H1 (cell line): ENCODE data around the gene CAST. TPM values are rescaled to one million over a fixed set of nuclear protein-coding genes. Genes with fewer than 3 reads are reported as not detected.

Experiments used
- CBX8 ChIP-seq: fragments of 300-800, 300-1000 bp; sonication (generic); IDR thresholded peaks from 2 replicates; pipeline ENCODE4 v1.7.1; 2016; ENCODE audit warnings: low read depth, low read length, borderline replicate concordance
- SRF ChIP-seq: IDR thresholded peaks from 2 replicates; pipeline ENCODE4 v1.6.1; 2011; ENCODE audit warnings: mild to moderate bottlenecking, low read depth, low read length, moderate library complexity
- TAF1 ChIP-seq: IDR thresholded peaks from 2 replicates; pipeline ENCODE4 v1.6.1; 2011; ENCODE audit warnings: mild to moderate bottlenecking, low read depth, low read length
- polyA plus RNA-seq, 7 experiments: library from polyadenylated mRNA; depleted of rRNA in 3 of 7; stranded (reverse) in 5 of 7; unstranded in 2 of 7; fragments of >200 nt in 5 of 7; fragments of 200-250 nt in 2 of 7; gene quantifications; 1 replicate in 5 of 7; 2 replicates in 1 of 7; 4 replicates in 1 of 7; pipeline versions ENCODE4 v1.2.1 to v1.2.3, GENCODE V29; 2011 to 2013; ENCODE audit warnings: missing spikeins in 2 of 7, mixed read lengths in 2 of 7
- total RNA-seq: library from RNA; stranded (reverse); fragmentation: NEBNext Ultra II Directional; extraction: Animal tissue kit (Norgen Biotek cat#: 25700); gene quantifications from 2 replicates; pipeline ENCODE4 v1.2.1, GENCODE V29; 2021
- TF ChIP-seq, protein P1 (sequence below): fragments of 300-600 bp; sonication (generic); IDR thresholded peaks from 2 replicates; pipeline ENCODE4 v1.7.1; 2012; ENCODE audit warnings: low read length, moderate library complexity, mild to moderate bottlenecking, inconsistent platforms; ENCODE audit not compliant: insufficient replicate concordance

The CAST gene
- total and polyA plus RNA-seq, 2 of the 8 experiments (the other 6 are each of a cell fraction or from before 2014, with no cell fraction given) = 9.0 to 48.2 TPM

DNA sequence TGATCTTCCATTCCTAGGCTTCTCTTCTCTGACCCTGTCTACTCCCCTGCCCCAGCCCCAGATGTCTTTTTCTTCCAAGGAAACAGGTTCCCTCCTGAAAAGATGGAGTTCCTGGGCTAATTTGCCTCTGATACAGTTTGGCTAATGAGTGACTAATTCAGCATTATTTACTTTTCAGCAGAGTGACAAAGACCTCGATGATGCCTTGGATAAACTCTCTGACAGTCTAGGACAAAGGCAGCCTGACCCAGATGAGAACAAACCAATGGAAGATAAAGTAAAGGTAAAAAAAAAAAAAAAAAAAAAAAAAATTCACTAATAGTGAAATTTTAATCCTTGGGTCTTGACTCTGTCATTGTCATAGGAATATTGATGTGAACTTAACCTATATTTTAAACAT lies 102.9 kb downstream of the CAST start (continued):
- TF ChIP-seq, protein P1, sequence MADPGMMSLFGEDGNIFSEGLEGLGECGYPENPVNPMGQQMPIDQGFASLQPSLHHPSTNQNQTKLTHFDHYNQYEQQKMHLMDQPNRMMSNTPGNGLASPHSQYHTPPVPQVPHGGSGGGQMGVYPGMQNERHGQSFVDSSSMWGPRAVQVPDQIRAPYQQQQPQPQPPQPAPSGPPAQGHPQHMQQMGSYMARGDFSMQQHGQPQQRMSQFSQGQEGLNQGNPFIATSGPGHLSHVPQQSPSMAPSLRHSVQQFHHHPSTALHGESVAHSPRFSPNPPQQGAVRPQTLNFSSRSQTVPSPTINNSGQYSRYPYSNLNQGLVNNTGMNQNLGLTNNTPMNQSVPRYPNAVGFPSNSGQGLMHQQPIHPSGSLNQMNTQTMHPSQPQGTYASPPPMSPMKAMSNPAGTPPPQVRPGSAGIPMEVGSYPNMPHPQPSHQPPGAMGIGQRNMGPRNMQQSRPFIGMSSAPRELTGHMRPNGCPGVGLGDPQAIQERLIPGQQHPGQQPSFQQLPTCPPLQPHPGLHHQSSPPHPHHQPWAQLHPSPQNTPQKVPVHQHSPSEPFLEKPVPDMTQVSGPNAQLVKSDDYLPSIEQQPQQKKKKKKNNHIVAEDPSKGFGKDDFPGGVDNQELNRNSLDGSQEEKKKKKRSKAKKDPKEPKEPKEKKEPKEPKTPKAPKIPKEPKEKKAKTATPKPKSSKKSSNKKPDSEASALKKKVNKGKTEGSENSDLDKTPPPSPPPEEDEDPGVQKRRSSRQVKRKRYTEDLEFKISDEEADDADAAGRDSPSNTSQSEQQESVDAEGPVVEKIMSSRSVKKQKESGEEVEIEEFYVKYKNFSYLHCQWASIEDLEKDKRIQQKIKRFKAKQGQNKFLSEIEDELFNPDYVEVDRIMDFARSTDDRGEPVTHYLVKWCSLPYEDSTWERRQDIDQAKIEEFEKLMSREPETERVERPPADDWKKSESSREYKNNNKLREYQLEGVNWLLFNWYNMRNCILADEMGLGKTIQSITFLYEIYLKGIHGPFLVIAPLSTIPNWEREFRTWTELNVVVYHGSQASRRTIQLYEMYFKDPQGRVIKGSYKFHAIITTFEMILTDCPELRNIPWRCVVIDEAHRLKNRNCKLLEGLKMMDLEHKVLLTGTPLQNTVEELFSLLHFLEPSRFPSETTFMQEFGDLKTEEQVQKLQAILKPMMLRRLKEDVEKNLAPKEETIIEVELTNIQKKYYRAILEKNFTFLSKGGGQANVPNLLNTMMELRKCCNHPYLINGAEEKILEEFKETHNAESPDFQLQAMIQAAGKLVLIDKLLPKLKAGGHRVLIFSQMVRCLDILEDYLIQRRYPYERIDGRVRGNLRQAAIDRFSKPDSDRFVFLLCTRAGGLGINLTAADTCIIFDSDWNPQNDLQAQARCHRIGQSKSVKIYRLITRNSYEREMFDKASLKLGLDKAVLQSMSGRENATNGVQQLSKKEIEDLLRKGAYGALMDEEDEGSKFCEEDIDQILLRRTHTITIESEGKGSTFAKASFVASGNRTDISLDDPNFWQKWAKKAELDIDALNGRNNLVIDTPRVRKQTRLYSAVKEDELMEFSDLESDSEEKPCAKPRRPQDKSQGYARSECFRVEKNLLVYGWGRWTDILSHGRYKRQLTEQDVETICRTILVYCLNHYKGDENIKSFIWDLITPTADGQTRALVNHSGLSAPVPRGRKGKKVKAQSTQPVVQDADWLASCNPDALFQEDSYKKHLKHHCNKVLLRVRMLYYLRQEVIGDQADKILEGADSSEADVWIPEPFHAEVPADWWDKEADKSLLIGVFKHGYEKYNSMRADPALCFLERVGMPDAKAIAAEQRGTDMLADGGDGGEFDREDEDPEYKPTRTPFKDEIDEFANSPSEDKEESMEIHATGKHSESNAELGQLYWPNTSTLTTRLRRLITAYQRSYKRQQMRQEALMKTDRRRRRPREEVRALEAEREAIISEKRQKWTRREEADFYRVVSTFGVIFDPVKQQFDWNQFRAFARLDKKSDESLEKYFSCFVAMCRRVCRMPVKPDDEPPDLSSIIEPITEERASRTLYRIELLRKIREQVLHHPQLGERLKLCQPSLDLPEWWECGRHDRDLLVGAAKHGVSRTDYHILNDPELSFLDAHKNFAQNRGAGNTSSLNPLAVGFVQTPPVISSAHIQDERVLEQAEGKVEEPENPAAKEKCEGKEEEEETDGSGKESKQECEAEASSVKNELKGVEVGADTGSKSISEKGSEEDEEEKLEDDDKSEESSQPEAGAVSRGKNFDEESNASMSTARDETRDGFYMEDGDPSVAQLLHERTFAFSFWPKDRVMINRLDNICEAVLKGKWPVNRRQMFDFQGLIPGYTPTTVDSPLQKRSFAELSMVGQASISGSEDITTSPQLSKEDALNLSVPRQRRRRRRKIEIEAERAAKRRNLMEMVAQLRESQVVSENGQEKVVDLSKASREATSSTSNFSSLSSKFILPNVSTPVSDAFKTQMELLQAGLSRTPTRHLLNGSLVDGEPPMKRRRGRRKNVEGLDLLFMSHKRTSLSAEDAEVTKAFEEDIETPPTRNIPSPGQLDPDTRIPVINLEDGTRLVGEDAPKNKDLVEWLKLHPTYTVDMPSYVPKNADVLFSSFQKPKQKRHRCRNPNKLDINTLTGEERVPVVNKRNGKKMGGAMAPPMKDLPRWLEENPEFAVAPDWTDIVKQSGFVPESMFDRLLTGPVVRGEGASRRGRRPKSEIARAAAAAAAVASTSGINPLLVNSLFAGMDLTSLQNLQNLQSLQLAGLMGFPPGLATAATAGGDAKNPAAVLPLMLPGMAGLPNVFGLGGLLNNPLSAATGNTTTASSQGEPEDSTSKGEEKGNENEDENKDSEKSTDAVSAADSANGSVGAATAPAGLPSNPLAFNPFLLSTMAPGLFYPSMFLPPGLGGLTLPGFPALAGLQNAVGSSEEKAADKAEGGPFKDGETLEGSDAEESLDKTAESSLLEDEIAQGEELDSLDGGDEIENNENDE = no peak
- no peak for TF ChIP-seq SRF
- no peak for TF ChIP-seq CBX8
- TF ChIP-seq TAF1 = no peak
